GM12873 (cell line): ENCODE data around the gene PCDHB4.

ENCODE experiments used
- TF ChIP-seq, protein P1 (sequence below): IDR thresholded peaks from 2 replicates; pipeline ENCODE4 v1.5.1; 2012; ENCODE audit warnings: low read depth, mild to moderate bottlenecking, moderate library complexity, low read length, control low read depth; ENCODE audit not compliant: insufficient read depth; ENCODE audit errors: missing control alignments

PCDHB4 gene

DNA sequence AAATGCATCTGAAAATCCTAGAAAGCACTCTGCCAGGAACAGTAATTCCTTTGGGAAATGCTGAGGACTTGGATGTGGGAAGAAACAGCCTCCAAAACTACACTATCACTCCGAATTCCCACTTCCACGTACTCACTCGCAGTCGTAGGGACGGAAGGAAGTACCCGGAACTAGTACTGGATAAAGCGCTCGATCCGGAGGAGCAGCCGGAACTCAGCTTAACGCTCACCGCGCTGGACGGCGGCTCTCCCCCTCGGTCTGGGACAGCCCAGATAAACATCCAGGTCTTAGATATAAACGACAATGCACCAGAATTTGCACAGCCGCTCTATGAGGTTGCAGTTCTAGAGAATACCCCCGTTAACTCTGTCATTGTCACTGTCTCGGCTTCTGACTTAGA is 20.6 kb upstream of the PCDHB4 start:
- TF ChIP-seq, protein P1, sequence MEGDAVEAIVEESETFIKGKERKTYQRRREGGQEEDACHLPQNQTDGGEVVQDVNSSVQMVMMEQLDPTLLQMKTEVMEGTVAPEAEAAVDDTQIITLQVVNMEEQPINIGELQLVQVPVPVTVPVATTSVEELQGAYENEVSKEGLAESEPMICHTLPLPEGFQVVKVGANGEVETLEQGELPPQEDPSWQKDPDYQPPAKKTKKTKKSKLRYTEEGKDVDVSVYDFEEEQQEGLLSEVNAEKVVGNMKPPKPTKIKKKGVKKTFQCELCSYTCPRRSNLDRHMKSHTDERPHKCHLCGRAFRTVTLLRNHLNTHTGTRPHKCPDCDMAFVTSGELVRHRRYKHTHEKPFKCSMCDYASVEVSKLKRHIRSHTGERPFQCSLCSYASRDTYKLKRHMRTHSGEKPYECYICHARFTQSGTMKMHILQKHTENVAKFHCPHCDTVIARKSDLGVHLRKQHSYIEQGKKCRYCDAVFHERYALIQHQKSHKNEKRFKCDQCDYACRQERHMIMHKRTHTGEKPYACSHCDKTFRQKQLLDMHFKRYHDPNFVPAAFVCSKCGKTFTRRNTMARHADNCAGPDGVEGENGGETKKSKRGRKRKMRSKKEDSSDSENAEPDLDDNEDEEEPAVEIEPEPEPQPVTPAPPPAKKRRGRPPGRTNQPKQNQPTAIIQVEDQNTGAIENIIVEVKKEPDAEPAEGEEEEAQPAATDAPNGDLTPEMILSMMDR = no peak

DNA sequence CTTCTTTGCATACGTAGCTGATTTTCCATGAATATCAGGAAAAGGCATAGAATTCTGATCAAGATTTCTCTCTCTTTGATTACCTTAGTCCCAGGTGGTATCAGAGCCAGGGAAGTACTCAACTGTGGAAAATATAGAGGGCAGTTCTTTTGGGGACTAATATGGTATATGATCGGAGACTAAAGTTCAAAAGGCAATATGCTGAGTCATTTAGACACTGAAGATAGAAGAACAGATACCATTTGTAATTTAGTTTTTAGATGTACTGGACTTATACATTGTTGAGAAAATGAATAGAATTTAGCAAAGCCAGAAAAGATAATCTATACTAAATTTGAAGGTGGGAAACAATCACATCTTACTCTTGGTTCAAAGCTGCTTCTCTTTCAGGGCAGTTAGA is 16.3 kb upstream of the PCDHB4 start:
- TF ChIP-seq, protein P1 = no peak

DNA sequence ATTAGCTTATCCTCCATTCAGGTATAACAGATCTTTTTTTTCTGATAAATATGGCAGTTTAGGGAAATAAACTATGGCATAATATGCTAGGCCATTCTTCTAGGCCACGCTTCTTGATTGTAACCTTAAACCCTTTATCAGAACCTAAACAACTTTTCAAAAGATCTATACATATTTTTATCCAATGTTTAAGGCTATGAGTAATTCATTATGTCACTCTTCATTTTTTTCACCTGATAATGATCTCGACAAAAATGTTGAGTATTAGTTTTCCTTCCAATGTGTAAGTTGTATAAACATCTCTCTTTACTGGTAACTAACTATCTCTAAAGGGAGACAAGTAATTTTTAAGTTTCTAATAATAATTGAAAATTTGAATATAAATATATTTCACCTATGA is 2.4 kb upstream of the PCDHB4 start:
- TF ChIP-seq, protein P1 = no peak

DNA sequence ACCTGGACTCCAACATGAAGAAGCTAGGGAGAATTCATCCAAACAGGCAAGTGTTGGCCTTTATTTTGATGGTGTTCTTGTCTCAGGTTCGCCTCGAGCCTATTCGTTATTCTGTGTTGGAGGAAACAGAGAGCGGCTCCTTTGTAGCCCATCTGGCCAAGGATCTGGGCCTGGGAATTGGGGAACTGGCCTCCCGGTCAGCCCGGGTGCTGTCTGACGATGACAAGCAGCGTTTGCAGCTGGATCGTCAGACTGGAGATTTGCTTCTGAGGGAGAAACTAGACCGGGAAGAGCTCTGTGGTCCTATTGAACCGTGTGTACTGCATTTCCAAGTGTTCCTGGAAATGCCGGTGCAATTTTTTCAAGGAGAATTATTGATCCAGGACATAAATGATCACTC is 367 bp downstream of the PCDHB4 start:
- TF ChIP-seq, protein P1 = no peak

DNA sequence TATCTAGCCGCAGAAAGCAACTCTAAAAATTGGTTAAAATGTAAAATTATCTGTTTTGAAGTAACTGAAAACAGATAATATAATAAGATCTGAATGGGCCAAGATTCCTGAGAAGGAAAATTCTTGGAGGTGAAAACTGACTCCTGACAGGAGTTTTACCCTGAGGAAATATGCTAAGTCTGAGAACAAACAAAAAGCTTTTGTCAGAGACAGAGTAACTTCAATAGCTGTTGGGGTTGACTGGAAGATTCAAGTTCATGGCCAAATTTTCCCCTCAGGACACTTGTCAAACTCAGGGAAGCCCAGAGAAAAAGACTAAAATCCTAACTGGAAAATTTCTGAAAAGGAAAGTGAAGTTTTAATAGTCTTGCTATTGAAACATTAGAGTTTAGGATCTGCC is 5.7 kb downstream of the PCDHB4 start:
- TF ChIP-seq, protein P1 = no peak

DNA sequence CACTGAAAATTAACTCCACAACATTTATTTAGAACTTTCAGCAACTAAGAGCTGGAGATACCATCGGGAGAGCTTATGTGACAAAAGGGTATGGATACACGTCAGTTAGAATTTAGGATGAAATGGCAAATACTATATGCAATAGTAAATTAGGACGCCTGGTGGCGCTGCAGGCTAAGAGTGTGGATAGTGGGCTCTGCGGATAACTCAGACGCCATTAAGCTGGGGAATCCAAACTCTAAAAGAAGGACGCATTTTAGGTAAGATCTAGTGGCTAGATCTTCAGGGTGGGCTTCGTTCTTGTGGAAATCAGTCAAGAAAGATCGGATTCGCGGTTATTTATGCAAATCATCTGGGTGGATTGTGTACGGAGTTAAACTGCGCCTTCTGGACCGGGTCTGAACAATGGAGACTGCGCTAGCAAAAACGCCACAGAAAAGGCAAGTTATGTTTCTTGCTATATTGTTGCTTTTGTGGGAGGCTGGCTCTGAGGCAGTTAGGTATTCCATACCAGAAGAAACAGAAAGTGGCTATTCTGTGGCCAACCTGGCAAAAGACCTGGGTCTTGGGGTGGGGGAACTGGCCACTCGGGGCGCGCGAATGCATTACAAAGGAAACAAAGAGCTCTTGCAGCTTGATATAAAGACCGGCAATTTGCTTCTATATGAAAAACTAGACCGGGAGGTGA is 13.6 kb downstream of the PCDHB4 start, which contains the start of gene PCDHB5:
PCDHB5 (plus strand) TSS at position 177 of the 688 bp plus-strand sequence; CDS start at position 406, 229 bp downstream.
- TF ChIP-seq, protein P1 = peak; percentile 28

DNA sequence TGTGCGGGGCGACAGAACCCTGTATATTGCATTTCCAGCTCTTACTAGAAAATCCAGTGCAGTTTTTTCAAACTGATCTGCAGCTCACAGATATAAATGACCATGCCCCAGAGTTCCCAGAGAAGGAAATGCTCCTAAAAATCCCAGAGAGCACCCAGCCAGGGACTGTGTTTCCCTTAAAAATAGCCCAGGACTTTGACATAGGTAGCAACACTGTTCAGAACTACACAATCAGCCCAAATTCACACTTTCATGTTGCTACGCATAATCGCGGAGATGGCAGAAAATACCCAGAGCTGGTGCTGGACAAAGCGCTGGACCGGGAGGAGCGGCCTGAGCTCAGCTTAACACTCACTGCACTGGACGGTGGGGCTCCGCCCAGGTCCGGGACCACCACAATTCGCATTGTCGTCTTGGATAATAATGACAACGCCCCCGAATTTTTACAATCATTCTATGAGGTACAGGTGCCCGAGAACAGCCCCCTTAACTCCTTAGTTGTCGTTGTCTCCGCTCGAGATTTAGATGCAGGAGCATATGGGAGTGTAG is 14.2 kb downstream of the PCDHB4 start:
- TF ChIP-seq, protein P1 = no peak
